ENCODE results near the gene MS4A3. TPM values are rescaled to one million over a fixed set of nuclear protein-coding genes. Genes with fewer than 3 reads are reported as not detected.

Gene MS4A3
- total and polyA plus RNA-seq, 9 of the 15 experiments (the other 6 are each of a cell fraction or from before 2014, with no cell fraction given): 3.4 to 94.5 (median 58.8) TPM

GRCh38 chr11:60084631-60085273 lies 28.3 kb downstream of the MS4A3 start:
- Histone ChIP-seq H3K4me3 (no peak overlapping the region), H3K27ac (ENCODE audit: extremely low read depth, low read depth, low read length) (no peak overlapping the region), H3K4me1 (replicated peaks in 1 of 2; ENCODE audit: control insufficient read depth in 2 of 2, insufficient read depth in 2 of 2, low read length in 2 of 2) (peaks cover 0 to 13% of the 10 kb centered on the region in 2 experiments; a peak in 2 of 5 replicates), H3K36me3 (ENCODE audit: control insufficient read depth, insufficient read depth, low read length) (no peaks in the 10 kb centered on the region), H3K9me1 (ENCODE audit: control insufficient read depth, insufficient read depth, low read length) (no peaks in the 10 kb centered on the region), H3K79me2 (ENCODE audit: control insufficient read depth, insufficient read depth, low read length) (no peaks in the 10 kb centered on the region), H3K9ac (ENCODE audit: insufficient read depth in 1 of 2, low read depth in 2 of 2, low read length in 2 of 2) (no peak overlapping the region), H2AFZ (ENCODE audit: low read depth, low read length) (peak overlapping the region; percentile 44; the same call in 1 of the 2 replicates), H3K9me3 (replicated peaks; ENCODE audit: control insufficient read depth, insufficient read depth, low read depth, low read length) (peaks cover 3% of the 10 kb centered on the region; the same call in 1 of the 2 replicates), H3K27me3 (ENCODE audit: control insufficient read depth in 2 of 2, insufficient read depth in 2 of 2, low read length in 2 of 2) (no peaks in the 10 kb centered on the region), H3K4me2 (ENCODE audit: insufficient read depth, low read length) (no peak overlapping the region), H4K20me1 (replicated peaks; ENCODE audit: control insufficient read depth, insufficient read depth, low read length) (no peaks in the 10 kb centered on the region)
- ChIA-PET CTCF (ENCODE audit: low intra/inter-chr PET ratio) (no interaction called here), POLR2A (interaction anchor here (0.6 kb wide), 2 partner anchors 12 to 324 kb away, joined by 3 to 4 read pairs; no protein-coding TSS in a partner anchor)
- no TSS peak for BruUV-seq (replicated peaks)
- WGBS (ENCODE audit: insufficient coverage, low coverage, missing lambda C conversion rate): 58% methylated on average over 3 of the region's 3 CpGs
- ATAC-seq: no peak
- DNase-seq (ENCODE audit: extremely low read depth in 1 of 4, low spot score in 3 of 4): no peak
- FAIRE-seq: no peak
- intact Hi-C loops (cut with micrococcal nuclease): no loop called here
- TF ChIP-seq GTF2B (IDR thresholded peaks at IDR 0.05; ENCODE audit: extremely low read depth, insufficient read length) (no peak), MEF2A (IDR thresholded peaks at IDR 0.05; ENCODE audit: control insufficient read depth, low read depth, low read length) (no peak)
- in situ Hi-C loops (cut with MboI): no loop called here

GRCh38 chr11:60085909-60086308 lies 29.4 kb downstream of the MS4A3 start:
- peak; percentile 56 for FAIRE-seq
- intact Hi-C loops (cut with micrococcal nuclease) (no loop called here), in situ Hi-C loops (cut with MboI) (no loop called here)
- H3K27me3 ChIP-seq (ENCODE audit: control insufficient read depth in 2 of 2, insufficient read depth in 2 of 2, low read length in 2 of 2): no peaks in the 10 kb centered on the region
- peak; percentile 82 for ATAC-seq
- peak in 2 of 4 experiments; percentile 56 to 64 for DNase-seq (ENCODE audit: extremely low read depth in 1 of 4, low spot score in 3 of 4)
- no peak overlapping the region; the same call in 2 of the 3 replicates for H3K27ac ChIP-seq (ENCODE audit: extremely low read depth, low read depth, low read length)
- H3K4me2 ChIP-seq (ENCODE audit: insufficient read depth, low read length): peak overlapping the region; percentile 42
- H3K4me1 ChIP-seq (replicated peaks in 1 of 2; ENCODE audit: control insufficient read depth in 2 of 2, insufficient read depth in 2 of 2, low read length in 2 of 2): peaks cover 0 to 13% of the 10 kb centered on the region in 2 experiments; a peak in 2 of 5 replicates
- ChIA-PET POLR2A (no interaction called here), CTCF (ENCODE audit: low intra/inter-chr PET ratio) (interaction anchor here (0.7 kb wide), 1 partner anchor 177 kb away, joined by 3 read pairs; no protein-coding TSS in a partner anchor)
- H3K9me3 ChIP-seq (replicated peaks; ENCODE audit: control insufficient read depth, insufficient read depth, low read depth, low read length): no peaks in the 10 kb centered on the region; the same call in 1 of the 2 replicates
- no peaks in the 10 kb centered on the region for H3K79me2 ChIP-seq (ENCODE audit: control insufficient read depth, insufficient read depth, low read length)
- no TSS peak for BruUV-seq (replicated peaks)
- H3K36me3 ChIP-seq (ENCODE audit: control insufficient read depth, insufficient read depth, low read length): no peaks in the 10 kb centered on the region
- H4K20me1 ChIP-seq (replicated peaks; ENCODE audit: control insufficient read depth, insufficient read depth, low read length): no peaks in the 10 kb centered on the region
- WGBS (ENCODE audit: insufficient coverage, low coverage, missing lambda C conversion rate): 0% methylated on average over 2 of the region's 2 CpGs
- no peak overlapping the region for H3K9ac ChIP-seq (ENCODE audit: insufficient read depth in 1 of 2, low read depth in 2 of 2, low read length in 2 of 2)
- H3K9me1 ChIP-seq (ENCODE audit: control insufficient read depth, insufficient read depth, low read length): no peaks in the 10 kb centered on the region
- H2AFZ ChIP-seq (ENCODE audit: low read depth, low read length): peak overlapping the region; percentile 60
- no peak overlapping the region for H3K4me3 ChIP-seq
- peak; percentile 56; the same call in 1 of the 2 replicates for TF ChIP-seq L3MBTL2 (IDR thresholded peaks at IDR 0.05)
- peak; percentile 87 for TF ChIP-seq CBFA2T3 (IDR thresholded peaks at IDR 0.05)
- peak; percentile 60; the same call in 1 of the 2 replicates for TF ChIP-seq CHAMP1 (IDR thresholded peaks at IDR 0.05)
- TF ChIP-seq MTA2 (IDR thresholded peaks at IDR 0.05; ENCODE audit: low read depth): peak; percentile 48; the same call in 1 of the 2 replicates
- peak in 1 of 2 experiments; percentile 56; a peak in 1 of 4 replicates for TF ChIP-seq RCOR1 (IDR thresholded peaks at IDR 0.05; ENCODE audit: borderline replicate concordance in 1 of 2, low read depth in 2 of 2, low read length in 2 of 2)
- peak; percentile 76 to 87; a peak in 3 of 4 replicates for TF ChIP-seq TRIM24 (IDR thresholded peaks at IDR 0.05)
- TF ChIP-seq ARID1B (IDR thresholded peaks at IDR 0.05): peak; percentile 88
- TF ChIP-seq CC2D1A (IDR thresholded peaks at IDR 0.05): 0 out of 2 replicates have a peak, but pooled peaks have one; percentile 26
- TF ChIP-seq SOX6 (IDR thresholded peaks at IDR 0.05): peak; percentile 73
- no peak for TF ChIP-seq ZNF778 (CRISPR knock-in tag; IDR thresholded peaks at IDR 0.05)
- peak; percentile 45; the same call in 1 of the 2 replicates for TF ChIP-seq TCF15 (CRISPR knock-in tag; IDR thresholded peaks at IDR 0.05)

All from K562 (cell line).